Activated T-helper 17 cell treated with anti-CD3 and anti-CD28 coated beads, Interleukin-2, amount 50 U/mL, for 72 hours (primary cell): ENCODE data around the gene TRMT61A. TPM values are rescaled to one million over a fixed set of nuclear protein-coding genes. Genes with fewer than 3 reads are reported as not detected.
"Not testable (repeated sequence)": the region's sequence is repeated elsewhere in the genome, so short reads cannot be mapped to it uniquely, and the experiment has no call there.

Experiments
- ATAC-seq: fragments of 150-1000 bp; cut with Tn5 transposase; replicated peaks from 2 replicates; pipeline ENCODE4 v1.10.0; 2021; ENCODE audit warnings: mild to moderate bottlenecking, moderate library complexity
- H3K27ac Mint-ChIP-seq: one replicate; pipeline ENCODE4 v1.8.0; 2022; ENCODE audit warnings: mixed read lengths
- H3K27me3 Mint-ChIP-seq: one replicate; pipeline ENCODE4 v1.8.0; 2022; ENCODE audit warnings: mixed read lengths
- H3K36me3 Mint-ChIP-seq: one replicate; pipeline ENCODE4 v1.8.0; 2022; ENCODE audit warnings: low read depth, mild to moderate bottlenecking, mixed read lengths
- H3K4me1 Mint-ChIP-seq: one replicate; pipeline ENCODE4 v1.8.0; 2022; ENCODE audit warnings: mixed read lengths
- H3K4me3 Mint-ChIP-seq: one replicate; pipeline ENCODE4 v1.8.0; 2022; ENCODE audit warnings: mild to moderate bottlenecking, mixed read lengths
- H3K9me3 Mint-ChIP-seq: one replicate; pipeline ENCODE4 v1.8.0; 2022; ENCODE audit warnings: mixed read lengths
- total RNA-seq, 2 donors: library from RNA; stranded (reverse); gene quantifications; one replicate each; pipeline ENCODE4 v1.2.3, GENCODE V29; 2022

Gene TRMT61A
- total RNA-seq, 2 donors from 2014 or later = 7.0 to 17.2 TPM

- H3K9me3 Mint-ChIP-seq = no peaks in the 10 kb centered on the region
- H3K4me3 Mint-ChIP-seq = no peak overlapping the region
- no peak for ATAC-seq
- H3K4me1 Mint-ChIP-seq = peaks cover 13% of the 10 kb centered on the region
- peaks cover 90% of the 10 kb centered on the region for H3K36me3 Mint-ChIP-seq
- H3K27me3 Mint-ChIP-seq = no peaks in the 10 kb centered on the region
- peak overlapping the region; percentile 39 for H3K27ac Mint-ChIP-seq
These were observed 27.7 kb upstream of the TRMT61A start for GRCh38 chr14:103501041-103501870.

GRCh38 chr14:103501921-103502669 lies 26.9 kb upstream of the TRMT61A start:
- peaks cover 96% of the 10 kb centered on the region for H3K36me3 Mint-ChIP-seq
- H3K27me3 Mint-ChIP-seq = no peaks in the 10 kb centered on the region
- no peak overlapping the region for H3K4me3 Mint-ChIP-seq
- no peaks in the 10 kb centered on the region for H3K9me3 Mint-ChIP-seq
- peak overlapping the region; percentile 39 for H3K27ac Mint-ChIP-seq
- H3K4me1 Mint-ChIP-seq = peaks cover 13% of the 10 kb centered on the region
- no peak for ATAC-seq

- H3K36me3 Mint-ChIP-seq = peaks cover 96% of the 10 kb centered on the region
These were observed 26.1 kb upstream of the TRMT61A start for GRCh38 chr14:103502877-103503276.

DNA sequence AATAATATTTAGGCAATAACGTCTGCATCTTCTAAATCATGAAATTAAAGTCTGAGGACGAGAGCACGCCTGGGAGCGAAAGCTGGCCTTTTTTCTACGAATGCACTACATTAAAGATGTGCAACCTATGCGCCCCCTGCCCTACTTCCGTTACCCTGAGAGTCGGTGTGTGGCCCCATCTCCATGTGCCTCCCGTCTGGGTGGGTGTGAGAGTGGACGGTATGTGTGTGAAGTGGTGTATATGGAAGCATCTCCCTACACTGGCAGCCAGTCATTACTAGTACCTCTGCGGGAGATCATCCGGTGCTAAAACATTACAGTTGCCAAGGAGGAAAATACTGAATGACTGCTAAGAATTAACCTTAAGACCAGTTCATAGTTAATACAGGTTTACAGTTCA lies 25.7 kb upstream of the TRMT61A start:
- ATAC-seq = no peak
- Mint-ChIP-seq H3K4me1 (peaks cover 13% of the 10 kb centered on the region), H3K4me3 (no peak overlapping the region), H3K9me3 (no peaks in the 10 kb centered on the region), H3K36me3 (peaks cover 96% of the 10 kb centered on the region), H3K27ac (no peak overlapping the region), H3K27me3 (no peaks in the 10 kb centered on the region)

More at GRCh38 chr14:103502877-103503276, 26.1 kb upstream of the TRMT61A start:
- H3K4me3 Mint-ChIP-seq = no peak overlapping the region
- H3K4me1 Mint-ChIP-seq = peaks cover 13% of the 10 kb centered on the region
- H3K9me3 Mint-ChIP-seq = no peaks in the 10 kb centered on the region
- no peaks in the 10 kb centered on the region for H3K27me3 Mint-ChIP-seq
- no peak overlapping the region for H3K27ac Mint-ChIP-seq
- no peak for ATAC-seq

GRCh38 chr14:103504991-103505565 lies 23.9 kb upstream of the TRMT61A start:
- Mint-ChIP-seq H3K4me1 (peaks cover 13% of the 10 kb centered on the region), H3K4me3 (no peak overlapping the region), H3K9me3 (no peaks in the 10 kb centered on the region), H3K27me3 (no peaks in the 10 kb centered on the region), H3K27ac (peak overlapping the region; percentile 82), H3K36me3 (peaks cover 96% of the 10 kb centered on the region)
- ATAC-seq = no peak

DNA sequence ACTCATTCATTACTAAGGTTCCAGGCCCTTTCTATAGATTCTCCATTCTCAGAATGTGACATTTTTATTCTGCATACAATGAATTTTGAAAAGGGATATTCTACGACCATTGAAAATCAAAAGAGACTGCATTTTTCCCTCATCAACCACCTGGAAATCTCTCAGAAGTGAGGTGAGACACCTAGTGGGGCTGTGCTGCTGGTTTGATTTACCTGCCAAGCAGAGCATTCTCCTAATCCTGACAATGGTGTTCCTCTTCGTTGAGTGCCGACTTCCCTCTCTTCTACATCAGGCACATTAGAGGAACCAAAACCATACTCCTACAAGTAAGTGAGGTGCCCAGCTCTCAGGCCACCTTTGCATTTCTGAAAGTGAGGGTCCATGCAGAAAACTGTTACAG lies 21.2 kb upstream of the TRMT61A start:
- peaks cover 12% of the 10 kb centered on the region for H3K4me1 Mint-ChIP-seq
- no peaks in the 10 kb centered on the region for H3K27me3 Mint-ChIP-seq
- no peaks in the 10 kb centered on the region for H3K9me3 Mint-ChIP-seq
- ATAC-seq = no peak
- no peak overlapping the region for H3K4me3 Mint-ChIP-seq
- H3K36me3 Mint-ChIP-seq = peaks cover 84% of the 10 kb centered on the region
- no peak overlapping the region for H3K27ac Mint-ChIP-seq

DNA sequence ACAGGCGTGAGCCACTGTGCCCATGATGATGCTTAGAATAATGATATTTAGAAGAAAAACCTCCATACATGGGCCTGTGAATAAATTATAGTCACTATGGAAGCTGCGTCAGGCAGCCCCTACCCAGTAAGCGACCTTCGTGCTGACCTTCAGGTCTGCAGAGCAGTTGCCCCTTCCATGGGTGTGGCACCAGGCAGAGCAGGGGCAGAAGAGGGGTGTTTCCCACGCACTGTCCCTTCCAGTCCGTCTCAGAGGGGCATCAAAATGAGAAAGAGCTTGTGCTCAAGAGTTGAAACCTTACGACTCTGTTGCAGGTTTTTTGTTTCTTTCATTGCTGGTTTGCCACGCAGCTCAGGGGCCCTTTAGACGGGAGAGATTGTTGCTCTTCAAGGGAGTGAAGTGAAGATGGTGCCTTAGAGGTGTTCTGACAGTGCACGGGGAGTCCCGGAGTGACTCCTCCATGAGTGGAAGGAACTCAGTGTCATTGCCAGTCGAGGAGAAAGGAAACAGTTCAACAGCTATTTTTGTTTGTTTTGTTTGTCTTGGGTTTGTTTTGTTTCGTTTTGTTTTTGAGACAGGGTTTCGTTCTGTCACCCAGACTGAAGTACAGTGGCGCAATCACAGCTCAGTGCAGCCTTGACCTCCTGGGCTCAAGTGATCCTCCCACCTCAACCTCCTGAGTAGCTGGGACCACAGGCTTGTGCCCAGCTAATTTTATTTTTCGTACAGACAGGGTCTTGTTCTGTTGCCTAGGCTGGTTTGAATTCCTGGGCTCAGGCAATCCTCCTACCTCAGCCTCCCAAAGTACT lies 20.3 kb upstream of the TRMT61A start:
- Mint-ChIP-seq H3K36me3 (peaks cover 74% of the 10 kb centered on the region), H3K27ac (no peak overlapping the region), H3K4me1 (peaks cover 12% of the 10 kb centered on the region), H3K27me3 (no peaks in the 10 kb centered on the region), H3K4me3 (no peak overlapping the region), H3K9me3 (no peaks in the 10 kb centered on the region)
- no peak for ATAC-seq

DNA sequence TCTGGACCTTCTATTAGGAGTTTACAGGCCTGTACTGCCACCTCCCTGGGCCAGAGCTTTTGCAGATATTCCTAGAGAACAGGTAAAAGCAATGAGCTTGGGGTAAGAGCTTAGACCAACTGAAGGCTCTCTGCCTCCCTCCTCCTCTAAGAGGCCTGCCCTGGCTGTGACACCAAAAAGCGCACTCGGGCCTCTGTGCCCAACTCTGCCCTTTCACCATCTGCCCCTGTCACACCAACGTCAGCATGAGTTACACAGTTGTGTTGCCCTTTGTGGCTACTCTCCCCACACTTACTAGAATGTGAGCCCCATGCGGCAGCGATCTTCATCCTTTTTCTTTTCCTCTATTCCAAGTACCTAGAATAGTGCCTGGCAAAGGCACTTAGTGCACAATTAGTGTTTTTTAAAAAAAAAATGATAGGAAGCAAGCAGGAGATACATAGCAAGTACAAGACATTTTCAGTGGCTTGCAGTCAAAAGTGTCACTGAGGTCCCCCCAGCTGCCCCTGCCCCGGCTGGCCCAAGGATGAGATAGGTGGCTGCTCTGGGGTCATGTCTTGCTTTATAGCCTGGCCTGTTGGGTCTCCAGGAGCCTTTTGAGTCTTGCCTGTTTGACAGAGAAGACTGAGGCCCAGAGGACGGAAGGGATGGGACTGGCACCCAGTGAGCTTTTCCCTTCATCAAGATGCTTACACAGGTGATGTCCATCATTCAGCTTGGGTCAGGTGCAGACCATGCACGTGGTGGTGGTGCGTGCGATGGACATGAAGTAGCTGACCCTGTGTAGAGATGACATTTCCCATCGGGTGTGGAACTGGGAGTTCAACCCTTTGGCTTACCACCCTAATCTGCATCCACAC lies 18.9 kb upstream of the TRMT61A start:
- Mint-ChIP-seq H3K27me3 (no peaks in the 10 kb centered on the region), H3K9me3 (no peaks in the 10 kb centered on the region), H3K4me3 (no peak overlapping the region), H3K4me1 (peaks cover 9% of the 10 kb centered on the region), H3K27ac (peak overlapping the region; percentile 32), H3K36me3 (peaks cover 61% of the 10 kb centered on the region)
- no peak for ATAC-seq

DNA sequence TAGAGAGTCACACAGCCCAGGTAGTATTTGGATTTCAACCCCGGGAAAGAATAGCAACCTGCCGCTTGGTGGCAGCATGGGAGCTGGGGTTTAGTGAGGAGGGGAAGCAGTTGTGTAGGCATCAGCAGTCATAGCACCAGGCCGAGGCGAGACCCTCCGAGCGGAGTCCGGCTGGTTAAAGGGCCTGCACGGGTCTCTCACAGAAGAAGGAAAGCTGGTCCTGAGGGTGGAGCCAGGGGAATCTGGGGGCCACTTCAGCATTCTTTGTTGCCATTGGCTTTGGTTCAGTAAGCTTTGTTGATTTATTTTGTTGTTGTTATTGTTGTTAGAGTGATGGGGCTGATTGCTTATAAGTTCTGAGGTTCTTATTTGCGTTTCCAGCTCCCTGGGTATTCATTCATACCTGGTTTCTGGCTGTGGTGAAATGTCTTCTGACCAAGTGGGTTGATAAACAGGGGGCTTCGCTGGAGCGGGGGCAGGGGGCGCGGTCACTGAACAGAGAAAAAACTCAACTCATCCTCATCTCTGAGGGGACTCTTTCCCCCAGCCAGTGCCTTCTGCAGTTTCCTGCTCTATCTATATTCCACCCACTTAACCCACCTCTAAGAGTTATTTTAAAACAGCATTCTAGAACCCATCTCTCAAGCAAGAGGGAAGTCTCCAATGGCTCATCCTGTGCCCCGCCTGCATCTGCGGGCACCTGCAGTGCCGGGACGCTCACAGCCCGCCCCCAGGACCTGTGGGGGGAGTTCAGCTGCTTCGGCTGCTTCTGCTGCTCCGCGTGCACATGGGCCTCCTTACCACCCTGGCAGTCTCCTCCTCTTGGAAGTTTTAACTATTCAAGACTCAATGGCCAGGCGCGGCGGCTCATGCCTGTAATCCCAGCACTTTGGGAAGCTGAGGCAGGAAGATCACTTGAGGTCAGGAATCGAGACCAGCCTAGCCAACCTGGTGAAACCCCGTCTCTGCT lies 18.0 kb upstream of the TRMT61A start:
- Mint-ChIP-seq H3K36me3 (peaks cover 52% of the 10 kb centered on the region), H3K9me3 (no peaks in the 10 kb centered on the region), H3K27ac (no peak overlapping the region), H3K4me1 (peaks cover 4% of the 10 kb centered on the region), H3K27me3 (no peaks in the 10 kb centered on the region), H3K4me3 (no peak overlapping the region)
- ATAC-seq = no peak

DNA sequence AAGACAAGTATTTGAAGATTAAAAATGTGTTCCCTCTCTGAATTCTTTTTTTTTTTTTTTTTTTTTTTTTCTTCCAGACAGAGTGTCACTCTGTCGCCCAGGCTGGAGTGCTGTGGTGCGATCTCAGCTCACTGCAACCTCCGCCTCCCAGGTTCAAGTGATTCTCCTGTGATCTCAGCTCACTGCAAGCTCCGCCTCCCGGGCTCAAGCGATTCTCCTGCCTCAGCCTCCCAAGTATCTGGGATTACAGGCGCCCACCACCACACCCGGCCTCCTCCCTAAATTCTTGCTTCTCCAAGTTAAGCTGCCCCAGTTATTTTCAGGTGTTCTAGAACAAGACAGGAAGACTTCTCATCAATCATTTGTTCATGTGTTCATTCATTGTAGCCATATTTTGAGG lies 16.8 kb upstream of the TRMT61A start:
- H3K4me1 Mint-ChIP-seq, H3K27ac Mint-ChIP-seq, H3K4me3 Mint-ChIP-seq, ATAC-seq, H3K27me3 Mint-ChIP-seq, H3K9me3 Mint-ChIP-seq: not testable (repeated sequence)
- H3K36me3 Mint-ChIP-seq = peaks cover 40% of the 10 kb centered on the region

DNA sequence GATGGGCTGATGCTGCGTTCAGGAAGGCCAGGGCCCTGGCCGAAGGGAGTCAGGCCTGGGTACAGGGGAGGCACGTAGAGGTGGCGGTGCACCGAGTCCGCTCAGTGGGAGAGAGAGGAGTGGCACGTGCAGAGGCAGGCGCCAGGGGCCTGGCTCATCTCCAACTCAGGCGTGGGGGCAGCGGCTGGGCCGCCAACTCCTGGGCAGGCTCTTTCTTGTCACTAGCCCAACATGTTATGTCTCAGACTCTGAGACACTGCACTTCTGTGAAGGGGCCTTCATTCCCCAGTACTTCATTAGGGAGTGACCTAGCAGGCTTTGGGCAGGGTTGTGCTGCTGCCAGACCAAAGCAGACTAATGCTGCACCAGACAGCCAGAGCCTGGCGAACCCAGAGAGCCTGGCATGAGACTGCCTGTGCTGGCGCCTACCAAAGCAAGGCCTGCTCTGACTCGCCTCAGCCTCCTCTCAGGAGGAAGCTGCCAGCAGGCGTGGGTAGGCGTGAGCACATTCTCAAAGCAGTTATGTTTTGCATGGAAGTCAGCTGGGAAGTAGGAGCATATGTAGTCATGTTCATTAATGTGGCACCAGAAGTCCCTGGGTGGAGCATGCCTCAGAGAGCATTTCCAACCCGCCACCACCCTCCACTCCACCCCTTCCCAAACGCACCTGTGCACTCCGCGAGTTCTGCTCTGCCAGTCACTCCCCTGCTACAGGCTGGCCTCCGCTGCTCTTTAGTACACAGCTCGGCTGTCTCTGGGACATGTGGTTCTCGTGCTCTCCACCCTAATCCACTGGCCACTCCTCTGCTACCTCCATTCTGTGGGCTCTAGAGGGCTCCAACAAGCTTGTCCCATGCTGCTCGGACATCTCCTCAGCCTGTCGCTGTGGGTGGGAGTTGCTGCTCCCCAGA lies 16.0 kb upstream of the TRMT61A start:
- H3K36me3 Mint-ChIP-seq = peaks cover 32% of the 10 kb centered on the region
- H3K27ac Mint-ChIP-seq = no peak overlapping the region
- H3K27me3 Mint-ChIP-seq = no peaks in the 10 kb centered on the region
- peaks cover 4% of the 10 kb centered on the region for H3K4me1 Mint-ChIP-seq
- no peaks in the 10 kb centered on the region for H3K9me3 Mint-ChIP-seq
- no peak for ATAC-seq
- H3K4me3 Mint-ChIP-seq = no peak overlapping the region
